HG02571 (cell line): ENCODE results near the gene ARSG.
A peak's percentile ranks its signal among the peaks of the same experiment; 100 is the strongest.
"Not testable (repeated sequence)": the region's sequence is repeated elsewhere in the genome, so short reads cannot be mapped to it uniquely, and the experiment has no call there.

Experiments
- ATAC-seq: cut with Tn5 transposase; IDR thresholded peaks from one replicate; pipeline ENCODE4 v1.9.1; 2021; ENCODE audit warnings: mild to moderate bottlenecking, moderate library complexity; ENCODE audit not compliant: unreplicated experiment

Gene ARSG

GRCh38 chr17:68327823-68328557, 36.7 kb downstream of the ARSG start:
- no peak for ATAC-seq

GRCh38 chr17:68328676-68329075, 37.4 kb downstream of the ARSG start:
- ATAC-seq = no peak

- no peak for ATAC-seq
These were observed 38.0 kb downstream of the ARSG start for GRCh38 chr17:68329331-68329730.

- ATAC-seq = not testable (repeated sequence)
These were observed 40.6 kb downstream of the ARSG start for GRCh38 chr17:68331932-68332331.

- ATAC-seq = no peak
These were observed 43.1 kb downstream of the ARSG start for GRCh38 chr17:68334393-68334792.

- no peak for ATAC-seq
These were observed 50.2 kb downstream of the ARSG start for GRCh38 chr17:68341482-68341881.

GRCh38 chr17:68343976-68344375, 52.7 kb downstream of the ARSG start:
- no peak for ATAC-seq

GRCh38 chr17:68344701-68345136, 53.4 kb downstream of the ARSG start:
- ATAC-seq = no peak

GRCh38 chr17:68346448-68346847, 55.2 kb downstream of the ARSG start:
- no peak for ATAC-seq

GRCh38 chr17:68347380-68347779, 56.1 kb downstream of the ARSG start:
- ATAC-seq = no peak

GRCh38 chr17:68349157-68349556, 57.9 kb downstream of the ARSG start:
- ATAC-seq = peak; percentile 60

GRCh38 chr17:68351395-68351794, 60.1 kb downstream of the ARSG start:
- ATAC-seq = no peak

- ATAC-seq = no peak
These were observed 60.7 kb downstream of the ARSG start for GRCh38 chr17:68352041-68352440.

GRCh38 chr17:68352671-68353070, 61.4 kb downstream of the ARSG start:
- ATAC-seq = not testable (repeated sequence)

GRCh38 chr17:68353111-68353521, 61.8 kb downstream of the ARSG start:
- ATAC-seq = no peak

- ATAC-seq = not testable (repeated sequence)
These were observed 63.0 kb downstream of the ARSG start for GRCh38 chr17:68354311-68354710.

GRCh38 chr17:68355108-68355507, 63.8 kb downstream of the ARSG start:
- ATAC-seq = not testable (repeated sequence)

GRCh38 chr17:68356520-68356919, 65.2 kb downstream of the ARSG start:
- no peak for ATAC-seq

GRCh38 chr17:68356949-68357455, 65.7 kb downstream of the ARSG start:
- no peak for ATAC-seq

GRCh38 chr17:68357886-68358285, 66.6 kb downstream of the ARSG start:
- no peak for ATAC-seq

GRCh38 chr17:68359791-68360535, 68.7 kb downstream of the ARSG start:
- ATAC-seq = no peak

GRCh38 chr17:68365469-68365868, 74.2 kb downstream of the ARSG start:
- no peak for ATAC-seq
